Measurements from ENCODE around the gene ZNF107.

ZNF107 gene

DNA sequence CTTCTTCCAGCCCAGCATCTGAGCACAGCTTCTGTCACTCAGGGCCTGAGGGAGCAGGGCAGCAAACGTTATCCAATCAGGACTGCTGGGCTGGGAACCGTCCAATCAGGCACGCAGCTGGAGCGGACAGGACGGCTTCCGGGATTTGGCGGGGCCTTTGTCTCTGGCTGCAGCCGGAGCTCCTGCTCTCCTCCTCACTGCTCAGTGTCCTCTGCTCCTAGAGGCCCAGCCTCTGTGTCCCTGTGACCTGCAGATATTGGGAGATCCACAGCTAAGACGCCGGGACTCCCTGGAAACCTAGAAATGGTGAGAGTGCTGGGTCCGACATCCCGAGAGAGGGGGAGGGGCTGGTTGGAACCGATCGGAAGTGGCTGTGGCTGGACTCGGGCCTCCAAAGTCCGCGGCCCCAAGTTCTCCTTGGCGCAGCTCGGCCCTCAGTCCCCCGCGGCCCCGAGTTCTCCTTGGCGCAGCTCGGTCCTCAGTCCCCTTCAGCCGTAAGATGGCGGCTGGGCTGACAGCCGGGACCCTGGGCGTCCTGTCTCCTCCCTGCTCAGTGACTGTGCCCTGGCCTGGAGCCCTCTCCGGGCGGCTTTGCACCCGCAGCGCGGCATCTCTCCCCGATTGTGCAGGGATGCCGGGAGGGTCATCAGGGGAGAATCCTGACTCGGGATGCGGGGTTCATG lies at the start of gene ZNF107:
ZNF107 (plus strand) TSS at position 154 of the 683 bp plus-strand sequence; CDS start at position 304, 150 bp downstream.
- peak; percentile 97 for DNase-seq

DNA sequence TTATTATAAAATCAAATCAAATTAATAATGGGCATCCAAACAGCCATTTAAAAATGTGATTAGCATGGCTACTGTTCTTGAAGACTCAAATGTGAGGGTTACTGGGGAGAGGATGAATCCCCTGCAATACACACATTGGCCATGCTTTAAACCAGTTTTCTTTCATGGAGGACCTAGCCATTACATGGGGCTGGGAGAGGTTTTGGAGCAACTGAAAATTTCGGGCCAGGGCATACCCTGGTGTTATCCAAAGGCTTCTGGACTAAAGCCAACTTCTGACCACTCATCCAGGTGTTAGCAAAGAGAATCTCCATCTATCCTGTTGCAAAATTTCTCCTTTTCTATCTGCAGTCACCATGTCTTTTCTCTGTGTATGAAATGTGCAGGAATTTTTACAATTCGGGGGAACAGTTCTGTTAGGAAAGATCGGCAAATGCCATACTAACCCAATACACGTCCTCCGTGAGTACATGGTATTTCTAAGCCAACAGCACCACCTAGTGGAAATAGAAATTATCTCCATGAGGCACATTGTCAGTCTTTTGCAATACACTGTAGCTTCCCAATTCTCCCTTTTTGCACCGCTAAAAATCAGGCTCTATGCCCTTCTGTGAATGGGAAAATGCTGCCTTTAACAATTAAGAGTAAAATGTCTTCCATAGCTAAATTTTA lies 47.0 kb upstream of the ZNF107 start:
- peak; percentile 42 for DNase-seq

DNA sequence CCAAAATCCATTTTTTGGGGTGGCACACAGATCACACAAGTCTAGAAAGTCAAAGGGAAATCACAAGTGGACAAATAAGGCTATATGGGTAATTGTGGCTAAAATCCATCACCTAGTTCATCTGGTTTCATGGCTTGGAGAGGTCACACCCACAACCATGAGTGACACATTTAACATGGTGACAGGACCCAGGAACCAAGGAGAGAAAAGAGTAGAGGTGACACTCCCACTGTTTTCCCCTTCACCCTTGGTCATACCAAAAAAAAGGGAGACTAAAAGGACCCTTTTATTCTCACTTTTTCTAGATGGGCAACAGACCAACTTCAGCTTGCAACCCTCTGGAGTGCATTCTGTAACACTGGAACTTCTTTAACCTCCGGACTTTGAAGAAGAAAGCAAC lies 46.2 kb upstream of the ZNF107 start:
- DNase-seq, result no peak

DNA sequence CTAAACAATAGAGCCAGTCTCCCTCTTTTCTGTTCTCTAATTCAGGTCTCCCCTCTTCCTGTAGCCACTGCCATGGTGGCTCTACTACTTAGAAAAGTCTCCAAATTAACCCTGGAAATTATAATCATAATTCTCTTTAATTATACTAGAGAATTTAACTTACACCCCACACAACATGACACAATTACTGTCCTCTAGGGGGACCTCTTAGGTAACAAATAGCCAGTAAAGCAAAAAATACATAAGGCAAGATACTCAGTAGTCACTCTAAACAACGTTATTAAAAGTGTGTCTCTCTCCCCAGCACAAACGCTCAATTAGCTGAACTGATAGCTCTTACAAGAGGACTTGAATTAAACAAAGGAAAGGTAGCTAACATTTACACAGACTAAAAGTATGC lies 44.3 kb upstream of the ZNF107 start:
- DNase-seq, result no peak

DNA sequence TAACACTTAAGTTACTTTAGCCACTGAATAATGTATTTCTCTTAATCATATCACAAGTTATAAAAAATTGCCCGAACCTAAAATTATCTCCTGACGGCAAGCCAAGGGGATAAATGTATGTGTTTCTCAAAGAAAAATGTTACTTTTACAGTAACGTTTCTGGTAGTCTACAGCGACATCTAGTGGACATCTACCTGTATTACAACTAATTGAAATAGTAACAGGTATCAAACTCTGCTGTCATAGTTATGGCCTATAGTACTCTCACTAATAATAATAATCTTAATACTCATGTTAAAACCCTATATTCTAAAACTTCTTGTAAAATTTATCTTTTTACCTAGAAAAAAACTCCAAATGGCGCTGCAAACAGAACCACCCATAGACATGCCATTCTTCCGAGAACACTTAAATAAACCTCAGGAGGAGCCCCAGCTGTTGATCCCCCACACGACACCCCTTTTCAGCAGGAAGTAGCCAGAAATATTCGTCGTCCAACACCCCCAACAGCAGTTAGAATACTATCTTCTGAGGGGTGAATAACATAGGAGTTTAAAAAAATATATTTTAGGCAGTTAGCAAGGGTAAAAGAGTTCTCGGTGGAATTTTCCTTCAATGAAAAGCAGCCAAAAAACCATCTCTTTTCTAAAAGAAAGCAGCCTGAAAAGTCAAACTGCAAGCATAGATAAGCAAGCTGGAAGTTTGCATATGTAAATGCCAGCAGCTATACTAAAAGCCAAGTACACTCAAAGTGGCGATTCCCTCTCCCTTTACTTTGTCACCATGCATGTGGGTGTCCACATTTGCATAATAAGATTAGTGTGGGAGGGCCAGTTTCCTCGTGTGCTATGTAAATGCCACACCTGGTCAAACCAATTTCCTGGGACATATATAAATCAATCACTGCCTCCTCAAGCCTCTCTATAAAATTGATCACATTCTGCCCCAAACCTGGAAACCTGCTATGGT lies 40.5 kb upstream of the ZNF107 start:
- DNase-seq, result peak; percentile 2

DNA sequence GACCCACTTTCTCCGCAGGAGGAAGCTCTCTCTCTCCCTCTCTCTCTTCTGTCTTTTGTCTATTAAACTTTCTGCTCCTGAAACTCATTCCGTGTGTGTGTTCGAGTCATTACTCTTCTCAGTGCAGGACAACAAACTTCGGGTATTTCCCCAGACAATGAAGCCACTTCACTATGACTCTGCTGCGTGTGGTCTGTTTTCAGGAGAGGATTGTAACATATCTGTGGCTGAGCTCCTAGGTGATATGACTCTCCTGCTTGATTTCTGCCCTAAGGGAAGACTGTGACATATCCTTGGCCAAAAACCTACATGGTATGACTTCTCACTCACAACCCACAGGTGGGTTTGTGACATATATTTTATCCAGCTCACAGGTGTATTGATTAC lies 39.9 kb upstream of the ZNF107 start:
- no peak for DNase-seq

DNA sequence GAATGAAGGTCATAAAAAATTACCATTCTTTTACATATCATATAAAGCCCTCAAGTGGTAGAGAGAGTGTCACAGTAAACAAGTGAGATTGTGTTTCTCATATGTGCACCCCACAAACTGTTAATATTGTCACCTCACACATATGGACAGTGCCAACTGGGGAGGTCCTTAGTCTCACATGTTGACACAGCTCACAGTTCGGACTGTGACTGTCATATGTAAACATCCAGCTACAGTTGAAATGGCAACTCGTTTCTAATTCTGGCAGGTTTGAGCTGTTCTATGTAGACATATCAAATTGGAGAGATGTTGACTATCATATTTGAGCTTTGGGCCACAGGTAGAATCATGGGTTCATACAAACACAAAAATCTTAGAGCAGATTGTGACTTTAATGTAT lies 39.4 kb upstream of the ZNF107 start:
- DNase-seq, result no peak

DNA sequence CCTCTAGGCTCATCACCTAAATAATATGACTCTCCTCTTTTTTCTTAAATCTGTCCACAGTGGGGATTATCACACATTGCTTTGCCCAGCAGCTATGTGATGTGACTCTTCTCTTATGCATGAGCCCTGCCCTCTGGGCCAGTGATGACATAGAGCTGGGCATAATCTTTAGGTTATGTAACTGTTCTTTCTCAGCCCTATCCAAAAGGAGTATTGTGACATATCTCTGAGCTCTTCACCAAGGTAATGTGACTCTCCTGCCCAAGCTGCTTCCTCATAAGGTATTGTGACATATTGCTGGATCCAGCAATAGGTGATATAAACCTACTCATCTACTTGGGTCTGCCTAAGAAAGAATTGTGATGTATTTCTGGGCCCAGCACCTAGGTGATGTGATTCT lies 37.7 kb upstream of the ZNF107 start:
- DNase-seq, result no peak

DNA sequence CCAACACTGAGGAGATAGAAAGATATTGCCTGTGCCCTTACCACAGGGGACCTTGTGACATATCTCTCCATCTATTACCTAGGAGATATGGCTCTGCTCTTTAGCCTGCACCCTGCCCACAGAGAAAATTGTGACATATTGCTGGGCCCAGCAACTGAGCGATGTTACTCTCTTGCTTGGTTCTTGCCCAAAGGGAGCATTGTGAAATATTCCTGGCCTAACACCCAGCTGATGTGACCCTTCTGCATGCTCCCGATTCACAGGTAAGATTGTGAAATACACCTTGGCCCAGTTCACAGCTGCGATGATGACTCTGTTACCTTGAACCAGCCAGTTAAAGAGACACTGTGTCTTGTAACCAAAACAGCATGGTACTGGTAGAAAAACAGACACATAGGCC lies 37.2 kb upstream of the ZNF107 start:
- DNase-seq, result no peak

DNA sequence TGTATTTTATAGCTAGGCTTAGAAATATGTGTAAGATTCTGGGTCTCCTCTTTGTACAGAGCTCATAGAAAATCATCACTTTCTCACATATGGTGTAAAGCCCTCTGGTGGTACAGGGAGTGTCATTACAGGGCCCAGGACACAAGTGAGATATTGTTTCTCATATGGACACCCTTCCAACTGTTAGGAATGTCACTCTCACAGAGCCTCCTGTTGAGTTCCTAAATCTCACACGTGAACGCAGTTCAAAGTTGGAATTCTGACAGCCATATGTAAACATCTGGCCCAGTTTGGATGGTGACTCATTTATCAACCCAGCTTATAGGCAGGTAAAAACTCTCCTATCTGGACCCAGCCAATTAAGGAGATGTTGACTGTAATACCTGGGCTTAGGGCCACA lies 35.4 kb upstream of the ZNF107 start:
- DNase-seq, result peak; percentile 30

DNA sequence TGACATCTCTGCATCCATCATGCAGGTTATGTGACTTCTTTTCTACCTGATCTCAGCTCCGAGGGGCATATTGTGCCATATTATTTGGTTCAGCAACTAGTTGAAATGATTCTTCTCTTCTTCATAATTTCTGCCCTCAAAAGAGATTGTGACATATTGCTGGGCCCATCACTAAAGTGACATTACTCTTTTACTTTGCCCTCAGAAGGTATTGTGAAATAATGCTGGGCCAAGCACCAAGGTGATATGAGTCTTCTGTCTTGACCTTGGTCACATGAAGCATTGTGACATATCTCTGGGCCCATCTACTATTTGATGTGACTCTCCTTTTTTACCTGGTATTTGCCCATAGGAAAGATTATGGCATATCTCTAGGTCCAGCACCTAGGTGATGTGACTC lies 33.9 kb upstream of the ZNF107 start:
- no peak for DNase-seq

DNA sequence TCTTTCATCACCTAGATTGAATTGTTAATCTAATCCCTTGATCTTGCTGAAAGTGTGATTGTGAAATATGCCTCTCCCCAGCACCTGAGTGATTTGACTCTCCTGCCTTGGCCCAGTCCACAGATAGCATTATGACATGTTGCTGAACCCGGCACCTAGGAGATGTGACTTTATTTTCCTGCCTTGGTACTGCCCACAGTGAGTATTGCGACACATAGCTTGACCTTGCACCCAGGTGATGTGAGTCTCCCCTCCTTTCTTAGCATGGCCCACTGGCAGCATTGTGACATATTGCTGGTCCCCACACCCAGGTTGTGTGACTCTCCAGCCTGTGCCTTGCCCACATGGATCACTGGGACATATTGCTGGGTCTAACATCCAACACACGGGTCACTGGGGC lies 32.5 kb upstream of the ZNF107 start:
- no peak for DNase-seq

DNA sequence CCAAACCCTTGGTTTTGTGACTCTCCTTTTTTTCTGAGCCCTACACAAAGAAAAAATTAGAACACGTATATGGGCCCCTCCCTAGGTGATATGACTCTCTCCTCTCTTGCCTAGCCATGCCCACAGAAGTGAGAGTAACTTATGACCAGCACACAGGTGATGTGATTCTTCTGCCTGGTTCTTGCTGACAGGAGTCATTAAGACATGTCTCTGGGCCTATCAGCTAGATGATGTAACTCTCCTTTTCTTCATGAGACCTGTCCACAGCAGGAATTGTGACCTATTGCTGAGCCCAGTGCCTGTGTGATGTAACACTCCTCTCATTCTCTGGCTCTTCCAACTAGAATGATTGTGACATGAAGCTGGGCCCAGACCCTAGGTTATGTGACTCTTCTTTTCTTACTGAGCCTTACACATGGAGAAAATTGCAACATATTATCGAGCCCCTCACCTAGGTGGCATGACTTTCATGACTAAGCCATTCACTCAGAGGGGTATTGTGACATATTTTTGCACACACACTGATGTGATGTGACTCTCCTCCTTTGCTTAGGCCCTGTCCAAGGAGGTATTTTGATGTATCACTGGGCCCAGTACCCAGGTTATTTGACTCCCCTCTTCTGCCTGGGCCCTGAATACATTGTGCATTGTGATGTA lies 31.4 kb upstream of the ZNF107 start:
- DNase-seq, result no peak

DNA sequence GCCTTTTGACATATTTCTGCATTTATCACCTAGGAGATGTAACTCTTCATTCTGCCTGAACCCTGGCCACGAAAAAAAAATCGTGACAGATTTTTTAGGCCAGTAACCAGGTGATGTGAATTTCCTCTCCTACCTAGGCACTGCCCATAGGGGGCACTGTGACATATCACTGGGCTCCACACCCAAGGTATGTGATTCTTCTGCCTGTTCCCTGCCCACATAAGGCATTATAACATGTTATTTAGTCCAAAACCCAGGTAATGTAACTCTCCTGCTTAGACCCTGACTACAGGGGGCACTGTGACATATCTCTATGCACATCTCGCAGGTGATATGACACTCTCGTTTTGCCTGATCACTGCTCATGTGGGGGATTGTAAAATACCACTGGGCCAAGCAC lies 29.5 kb upstream of the ZNF107 start:
- no peak for DNase-seq

DNA sequence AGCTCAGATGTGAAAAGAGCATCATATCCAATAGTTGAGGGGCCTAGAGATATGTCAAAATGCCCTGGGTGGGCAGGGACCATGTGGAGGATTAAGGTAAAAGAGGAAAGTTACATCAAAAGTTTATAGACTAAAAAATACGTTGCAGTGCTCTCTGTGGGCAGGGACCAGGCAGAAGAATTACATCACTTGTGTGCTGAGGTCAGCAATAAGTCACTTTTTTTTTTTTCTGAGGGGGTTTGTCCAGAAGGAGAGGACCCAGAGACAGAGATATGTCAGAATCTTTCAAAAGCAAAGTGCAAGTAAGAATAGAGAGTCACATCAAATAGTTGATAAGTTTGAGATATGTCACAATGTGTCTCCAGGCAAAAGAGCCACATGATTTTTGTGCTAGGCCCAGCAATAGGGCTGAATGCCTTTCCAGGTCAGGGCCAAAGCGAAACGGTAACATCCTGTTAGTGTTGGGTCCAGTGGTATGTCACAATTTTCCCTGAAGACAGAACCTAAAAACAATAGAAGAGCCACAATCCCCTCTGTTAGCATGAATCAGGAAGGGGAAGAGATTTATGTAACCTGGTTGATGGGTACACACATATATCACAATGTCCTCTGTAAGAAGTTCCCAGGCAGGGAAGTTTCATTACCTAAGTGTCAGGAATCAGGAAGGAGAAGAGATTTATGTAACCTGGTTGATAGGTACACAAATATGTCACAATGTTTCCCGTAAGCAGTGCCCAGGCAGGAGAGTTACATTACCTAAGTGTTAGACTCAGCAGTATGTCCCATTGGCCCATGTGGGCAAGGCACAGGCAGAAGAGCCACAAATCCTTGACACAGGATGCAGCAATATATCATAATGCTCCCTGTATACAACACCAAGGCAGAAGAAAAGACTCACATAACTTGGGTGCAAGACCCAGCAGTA lies 28.1 kb upstream of the ZNF107 start:
- DNase-seq, result no peak

DNA sequence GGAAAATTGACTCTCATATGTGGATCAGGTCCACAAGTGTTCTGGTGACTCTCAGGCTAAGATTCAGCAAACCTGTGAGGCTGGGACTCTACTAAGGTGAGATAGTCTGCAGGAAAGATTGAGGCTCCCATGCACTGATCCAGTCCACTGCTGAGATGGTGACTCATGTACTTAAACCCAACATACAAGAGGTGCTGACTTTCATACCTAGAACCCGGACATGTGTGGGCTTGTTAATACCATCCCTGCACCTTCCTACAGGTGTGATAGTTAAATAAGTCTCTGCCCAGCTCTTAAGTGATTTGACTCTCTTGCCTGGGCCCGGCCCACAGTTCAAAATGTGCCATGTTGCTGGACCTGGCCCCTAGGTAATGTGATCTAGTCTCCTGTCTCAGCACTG lies 27.1 kb upstream of the ZNF107 start:
- no peak for DNase-seq

DNA sequence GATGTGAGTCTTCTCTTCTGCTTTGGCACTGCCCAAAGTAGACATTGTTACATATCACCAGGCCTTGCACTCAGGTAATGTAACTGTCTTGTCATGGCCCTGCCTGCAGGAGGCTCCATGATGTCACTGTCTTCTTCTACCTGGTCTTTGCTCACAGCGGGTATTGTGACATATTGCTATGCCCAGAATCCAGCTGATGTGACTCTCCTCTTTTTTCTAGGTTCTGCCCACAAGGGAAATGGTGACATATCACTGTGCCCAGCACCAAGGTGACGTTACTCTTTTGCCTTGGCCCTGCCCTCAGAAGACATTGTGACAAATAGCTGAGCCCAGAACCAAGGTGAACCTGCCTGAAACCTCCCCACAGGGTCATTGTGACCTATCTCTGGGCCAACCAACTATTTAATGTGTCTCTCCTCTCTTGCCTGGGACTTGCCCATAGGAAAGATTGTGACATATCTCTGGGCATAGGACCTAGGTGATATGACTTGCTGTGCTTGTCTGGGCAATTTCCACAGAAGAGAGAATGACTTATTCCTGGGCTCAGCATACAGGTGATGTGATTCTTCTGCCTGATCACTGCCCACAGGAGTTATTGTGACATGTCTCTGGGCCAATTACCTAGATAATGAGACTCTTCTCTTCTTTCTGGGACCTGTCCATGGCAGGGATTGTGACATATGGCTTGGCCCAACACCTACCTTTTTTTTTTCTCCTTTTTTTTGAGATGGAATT lies 26.5 kb upstream of the ZNF107 start:
- DNase-seq, result no peak

DNA sequence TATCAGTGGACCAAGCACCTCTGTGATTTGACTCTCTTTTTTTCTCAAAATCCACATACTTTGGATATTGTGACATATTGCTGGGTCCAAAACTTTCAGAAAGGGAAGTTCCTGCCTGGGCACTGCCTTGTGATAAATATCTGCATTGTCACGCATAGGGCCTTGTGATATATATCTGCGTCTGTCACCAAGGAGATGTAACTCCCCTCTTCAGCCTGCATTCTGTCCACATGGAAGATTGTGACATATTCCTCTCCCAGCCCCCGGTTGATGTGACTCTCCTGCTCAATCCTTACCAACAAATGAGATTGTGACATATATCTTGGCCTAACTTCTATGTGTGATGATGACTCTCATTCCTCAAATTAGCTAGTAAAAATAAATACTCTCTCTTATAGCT lies 25.4 kb upstream of the ZNF107 start:
- no peak for DNase-seq

DNA sequence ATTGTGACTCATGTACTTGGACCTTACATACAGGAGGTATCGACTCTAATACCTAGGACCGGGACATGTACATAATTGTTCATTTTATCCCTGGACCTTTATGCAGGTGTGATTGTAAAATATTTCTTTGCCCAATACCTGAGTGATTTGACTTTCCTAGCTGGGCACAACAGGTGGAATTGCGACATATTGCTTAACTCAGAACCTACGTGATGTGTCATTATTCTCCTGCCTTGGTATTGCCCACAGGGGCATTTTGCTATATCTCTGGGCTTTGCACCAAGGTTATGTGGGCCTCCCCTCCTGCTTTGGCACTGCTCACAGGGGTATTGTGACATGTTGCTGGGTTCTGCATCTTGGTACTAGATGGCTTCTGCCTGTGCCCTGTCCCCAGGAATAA lies 23.9 kb upstream of the ZNF107 start:
- no peak for DNase-seq

DNA sequence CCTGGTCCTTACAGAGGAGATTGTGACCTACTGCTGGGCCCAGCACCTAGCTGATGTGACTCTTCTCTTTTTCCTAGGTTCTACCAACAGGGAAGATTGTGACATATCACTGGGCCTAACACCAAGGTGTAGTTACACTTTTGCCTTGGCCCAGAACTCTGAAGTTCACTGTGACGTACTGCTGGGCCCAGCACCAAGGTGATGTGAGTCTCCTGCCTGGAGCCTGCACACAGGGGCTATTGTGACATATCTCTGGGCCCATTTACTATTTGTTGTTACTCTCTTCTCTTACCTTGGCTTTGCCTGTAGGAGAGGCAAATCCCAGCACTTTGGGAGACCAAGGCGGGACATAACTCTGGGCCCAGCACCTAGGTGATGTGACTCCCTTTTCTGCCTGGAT lies 23.1 kb upstream of the ZNF107 start:
- no peak for DNase-seq

DNA sequence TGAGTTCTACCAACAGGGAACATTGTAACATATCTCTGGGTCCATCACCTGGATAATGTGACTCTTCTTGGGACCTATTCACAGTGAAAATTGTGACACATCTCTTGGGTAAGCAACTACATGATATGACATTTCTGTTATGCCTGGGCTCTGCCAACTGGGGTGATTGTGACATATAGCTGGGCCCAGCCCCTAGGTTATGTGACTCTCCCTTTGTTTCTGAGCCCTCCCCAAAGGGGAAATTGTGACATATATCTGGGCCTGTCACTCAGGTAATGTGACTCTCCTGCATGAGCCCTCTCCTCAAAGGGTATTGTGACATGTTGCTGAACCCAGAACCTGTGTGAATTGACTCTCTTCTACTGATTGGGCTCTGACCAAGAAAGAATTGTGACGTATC lies 22.4 kb upstream of the ZNF107 start:
- DNase-seq, result no peak
